COR-L47 (cell line): ENCODE results near the gene GRID2.

Experiments used
- DNase-seq: peaks from one replicate; lab custom pipeline; 2025; lab: John Stamatoyannopoulos, UW

GRID2 gene

GRCh38 chr4:92962831-92963230 is 659.1 kb downstream of the GRID2 start:
- DNase-seq, result no peak

GRCh38 chr4:92968556-92968955 is 664.8 kb downstream of the GRID2 start:
- no peak for DNase-seq

GRCh38 chr4:92968996-92969395 is 665.2 kb downstream of the GRID2 start:
- DNase-seq, result no peak

GRCh38 chr4:92969650-92970379 is 666.0 kb downstream of the GRID2 start:
- no peak for DNase-seq

- no peak for DNase-seq
These were observed 667.2 kb downstream of the GRID2 start for GRCh38 chr4:92970996-92971395.

- DNase-seq, result no peak
These were observed 684.5 kb downstream of the GRID2 start for GRCh38 chr4:92988301-92988700.

- peak; percentile 8 for DNase-seq
These were observed 689.0 kb downstream of the GRID2 start for GRCh38 chr4:92992758-92993157.

- no peak for DNase-seq
These were observed 691.0 kb downstream of the GRID2 start for GRCh38 chr4:92994727-92995126.

- no peak for DNase-seq
These were observed 692.8 kb downstream of the GRID2 start for GRCh38 chr4:92996533-92996932.

GRCh38 chr4:93000910-93001309 is 697.1 kb downstream of the GRID2 start:
- DNase-seq, result no peak

GRCh38 chr4:93002240-93002639 is 698.5 kb downstream of the GRID2 start:
- DNase-seq, result no peak

- no peak for DNase-seq
These were observed 712.6 kb downstream of the GRID2 start for GRCh38 chr4:93016350-93016749.

GRCh38 chr4:93018243-93018642 is 714.5 kb downstream of the GRID2 start:
- DNase-seq, result no peak

- no peak for DNase-seq
These were observed 715.0 kb downstream of the GRID2 start for GRCh38 chr4:93018806-93019205.

GRCh38 chr4:93029769-93030168 is 726.0 kb downstream of the GRID2 start:
- peak; percentile 7 for DNase-seq

- DNase-seq, result no peak
These were observed 726.9 kb downstream of the GRID2 start for GRCh38 chr4:93030670-93031069.

- DNase-seq, result no peak
These were observed 727.8 kb downstream of the GRID2 start for GRCh38 chr4:93031431-93032098.

- no peak for DNase-seq
These were observed 739.0 kb downstream of the GRID2 start for GRCh38 chr4:93042746-93043145.

- DNase-seq, result no peak
These were observed 749.4 kb downstream of the GRID2 start for GRCh38 chr4:93053140-93053539.

GRCh38 chr4:93061826-93062225 is 758.1 kb downstream of the GRID2 start:
- DNase-seq, result no peak

GRCh38 chr4:93063325-93063724 is 759.6 kb downstream of the GRID2 start:
- DNase-seq, result no peak

- no peak for DNase-seq
These were observed 762.0 kb downstream of the GRID2 start for GRCh38 chr4:93065790-93066189.

- DNase-seq, result no peak
These were observed 763.0 kb downstream of the GRID2 start for GRCh38 chr4:93066749-93067148.

GRCh38 chr4:93072292-93072691 is 768.5 kb downstream of the GRID2 start:
- DNase-seq, result no peak
